DMS153 (cell line): Measurements from ENCODE around the gene STX7.

Source experiments
- DNase-seq: peaks from one replicate; lab custom pipeline; 2025; lab: John Stamatoyannopoulos, UW

Gene STX7

DNA sequence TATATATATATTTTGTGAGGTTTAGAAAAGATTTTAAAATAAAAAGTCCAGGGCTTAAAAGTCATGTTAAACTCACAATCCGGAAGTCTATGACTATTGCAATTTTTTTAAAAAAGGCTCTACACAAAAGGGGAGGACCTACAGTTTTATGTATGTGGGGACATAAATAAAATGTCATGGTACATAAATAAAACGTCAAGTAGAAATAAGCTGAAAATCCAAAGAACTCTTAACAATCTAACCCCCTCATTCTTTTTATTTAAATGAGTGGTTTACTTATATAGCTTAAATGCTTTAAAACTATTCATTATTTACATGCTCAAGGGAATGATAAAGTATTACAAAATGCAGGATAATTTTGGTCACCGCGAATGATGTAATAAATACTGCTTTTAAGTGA lies 36.2 kb downstream of the STX7 start:
- no peak for DNase-seq

DNA sequence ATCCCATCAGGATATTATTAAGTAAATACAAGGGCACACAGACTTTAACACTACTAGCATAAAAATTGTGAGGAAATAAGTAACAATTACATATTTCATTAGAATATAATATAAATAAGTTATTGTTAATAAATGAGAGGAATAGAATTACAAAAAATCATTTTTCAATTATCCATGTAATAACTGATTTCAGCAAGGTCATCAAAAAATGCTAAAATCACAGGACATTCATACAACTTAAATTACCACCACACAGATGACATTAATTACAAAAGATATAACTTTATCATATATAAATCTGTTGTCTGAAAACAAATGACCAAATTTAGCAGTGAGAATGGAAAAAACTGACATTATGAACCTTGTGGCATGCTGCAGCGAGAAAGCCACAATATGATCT lies 37.0 kb downstream of the STX7 start:
- no peak for DNase-seq

DNA sequence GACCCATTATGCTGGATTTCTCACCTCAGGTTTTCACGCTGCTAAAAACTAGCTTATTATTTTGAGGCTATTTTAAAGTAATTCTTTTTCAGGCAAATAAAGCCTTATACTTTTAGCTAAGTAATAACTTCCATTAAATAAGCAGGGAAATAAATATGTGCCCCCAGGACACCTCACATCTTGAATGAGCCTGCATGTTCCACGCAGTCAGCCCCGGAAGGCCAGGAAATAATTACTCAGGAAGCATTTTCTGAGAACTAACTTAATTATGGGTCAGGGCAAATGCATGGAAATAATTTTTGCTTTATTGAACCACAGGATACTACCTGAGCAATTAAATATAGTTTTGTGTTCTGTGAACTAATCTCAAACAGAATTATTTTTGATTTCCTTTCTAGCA lies 41.1 kb downstream of the STX7 start:
- no peak for DNase-seq

DNA sequence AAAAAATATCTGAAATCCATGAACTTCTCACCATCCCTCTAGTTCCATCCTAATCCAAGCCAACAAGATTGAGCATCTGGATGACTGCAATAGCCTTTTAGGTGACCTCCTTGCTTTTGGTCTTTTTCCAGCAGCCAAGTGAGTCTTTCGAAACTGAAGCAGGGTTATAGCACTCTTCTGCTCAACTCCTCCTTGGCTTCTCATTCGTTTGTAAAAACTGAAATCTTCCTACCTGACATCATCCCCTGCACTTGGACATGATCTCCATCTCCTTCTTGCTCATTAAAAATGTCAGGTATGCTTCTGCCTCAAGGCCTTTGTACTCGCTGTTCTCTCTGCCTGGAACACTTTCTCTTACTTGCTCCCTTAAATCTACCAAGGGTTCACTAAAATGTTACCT lies 46.0 kb downstream of the STX7 start:
- DNase-seq, result no peak

DNA sequence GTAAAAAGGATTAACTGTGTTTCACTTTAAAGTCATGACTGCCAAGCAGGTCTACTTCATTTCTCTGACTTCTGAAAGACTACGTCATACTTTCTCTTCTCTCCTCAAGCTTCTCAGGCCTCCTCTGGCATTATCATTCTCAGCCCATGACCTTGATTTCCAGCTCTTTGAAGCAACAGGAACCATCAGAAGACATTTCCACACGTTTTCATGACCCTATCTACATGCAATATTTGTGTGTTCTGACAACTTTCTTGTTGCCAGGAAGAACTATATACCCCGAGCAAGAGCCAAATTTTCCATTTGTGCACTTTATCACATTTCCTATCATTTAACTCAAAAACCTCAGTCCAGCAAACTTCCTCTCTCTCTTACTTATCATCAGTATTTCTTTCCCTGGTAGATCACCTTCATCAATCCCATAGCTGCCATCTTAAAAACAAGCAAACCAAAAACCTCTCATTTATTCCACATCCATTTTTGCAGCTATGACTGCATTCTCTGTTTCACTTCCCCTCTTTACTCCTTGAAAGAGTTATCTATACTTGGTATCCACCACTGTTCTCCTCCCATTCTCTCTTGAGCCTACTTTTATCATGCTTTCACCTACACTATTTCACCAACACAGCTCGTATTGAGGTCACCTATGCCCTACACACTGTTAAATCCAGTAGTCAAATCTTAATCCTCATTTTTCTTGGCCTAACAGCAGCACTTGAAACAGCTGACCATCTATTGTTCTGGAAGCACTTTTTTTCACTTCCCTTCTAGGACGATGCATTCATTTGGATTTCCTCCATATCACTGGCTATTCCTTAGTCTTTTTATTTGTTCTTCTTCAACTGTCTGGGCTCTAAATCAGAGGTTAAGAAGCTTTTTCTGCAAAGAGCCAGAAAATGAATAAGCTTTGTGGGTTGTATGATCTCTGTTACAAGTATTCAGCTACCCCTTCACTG lies 47.1 kb downstream of the STX7 start:
- DNase-seq, result no peak

DNA sequence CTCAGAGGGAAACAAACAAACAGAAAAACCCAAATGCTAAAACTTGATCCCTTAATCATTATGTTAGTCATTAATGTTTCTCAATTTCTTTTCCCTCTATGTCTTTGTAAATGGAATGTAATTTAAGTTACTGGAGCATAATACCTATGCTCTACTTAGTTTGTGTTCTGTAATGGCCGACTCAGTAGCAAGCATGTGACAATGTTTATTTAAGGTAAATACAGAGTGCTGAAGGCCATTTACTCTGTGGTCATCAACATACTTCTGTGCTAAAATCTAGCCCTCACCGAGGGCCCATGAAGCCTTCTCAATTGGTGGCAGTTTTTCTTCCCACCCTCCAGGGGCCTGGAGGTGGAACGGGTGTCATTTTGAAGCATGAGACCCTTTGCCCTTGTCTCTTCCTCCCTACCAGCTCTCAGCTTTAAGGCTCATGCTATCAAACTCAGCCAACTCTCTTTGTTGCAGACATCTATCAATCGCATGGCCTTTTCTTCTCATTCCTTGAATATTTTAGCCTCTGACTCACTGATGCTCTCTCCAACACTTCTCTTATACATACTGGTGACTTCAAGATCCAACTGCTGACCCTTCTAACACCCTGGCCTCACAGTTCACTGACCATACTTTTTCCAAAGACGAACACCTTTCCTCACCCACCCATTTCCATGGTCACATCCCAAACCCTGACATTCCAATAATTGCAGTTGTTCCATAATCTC lies 48.2 kb downstream of the STX7 start:
- DNase-seq, result no peak

DNA sequence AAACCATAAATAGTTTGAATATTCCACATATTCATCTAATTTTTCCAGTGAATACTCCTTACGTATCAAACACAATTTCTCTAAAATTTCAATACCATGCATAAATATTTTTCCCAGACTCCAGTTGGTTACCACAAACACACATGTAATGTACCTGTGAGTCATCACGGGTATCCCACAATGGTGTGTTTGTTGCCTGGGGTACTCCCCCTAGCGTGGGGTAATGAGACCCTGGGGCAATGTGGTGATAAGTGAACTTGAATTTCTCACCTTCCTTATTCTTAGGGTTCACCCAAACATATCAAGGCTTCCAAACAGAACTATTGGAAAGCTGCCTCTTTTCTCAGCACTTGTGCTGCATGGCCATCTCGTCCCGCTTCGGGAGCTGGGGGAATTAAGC lies 51.0 kb downstream of the STX7 start:
- DNase-seq, result no peak

DNA sequence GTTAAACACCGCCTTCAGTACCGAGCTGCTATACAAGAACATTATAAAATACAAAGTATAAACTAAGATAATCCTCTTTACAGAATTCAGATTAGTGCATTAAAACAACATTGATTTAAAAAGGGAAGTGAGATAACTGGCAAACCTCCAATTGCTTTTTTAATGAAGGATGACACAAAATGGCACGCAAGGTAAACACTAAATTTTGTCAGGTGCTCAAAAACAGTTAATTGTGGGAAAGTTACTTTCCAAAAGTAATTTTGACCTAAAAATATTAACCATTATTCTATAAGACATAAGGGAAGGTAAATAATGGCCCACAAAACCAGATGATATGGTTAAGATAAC lies 53.3 kb downstream of the STX7 start:
- DNase-seq, result no peak

DNA sequence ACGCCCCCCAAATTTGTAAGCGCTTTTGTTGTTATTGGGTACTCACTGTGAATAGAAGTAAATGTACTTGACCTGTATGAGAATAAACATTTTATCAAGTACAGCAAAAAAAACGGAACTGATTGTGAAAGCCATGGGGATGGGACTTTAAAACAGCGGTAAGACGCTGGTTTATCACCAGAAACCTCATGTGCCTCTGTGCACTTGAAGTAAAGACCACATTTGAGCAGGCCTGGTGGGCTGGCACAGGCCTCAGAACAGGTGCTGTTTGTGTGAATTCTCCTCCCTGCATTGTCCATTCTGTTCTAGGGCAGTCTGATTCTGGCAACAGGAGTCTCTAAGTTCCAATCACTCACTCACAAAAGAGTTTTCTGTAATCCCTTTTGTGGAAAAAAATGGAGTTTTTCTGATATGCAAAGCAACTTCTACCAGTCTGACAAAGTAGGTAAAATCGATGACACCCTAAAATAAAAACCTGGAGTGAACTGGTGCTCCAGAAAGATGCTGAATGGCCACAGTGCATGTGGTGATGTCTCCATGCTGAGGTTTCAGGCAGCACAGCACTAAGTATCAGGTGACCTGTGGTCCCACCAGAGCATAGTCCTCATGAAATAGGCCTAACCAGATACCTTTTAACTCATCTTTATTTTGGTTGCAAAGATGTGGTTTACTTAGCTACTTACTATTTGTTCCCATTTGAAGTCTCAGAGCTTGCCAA lies 53.9 kb downstream of the STX7 start:
- DNase-seq, result no peak

DNA sequence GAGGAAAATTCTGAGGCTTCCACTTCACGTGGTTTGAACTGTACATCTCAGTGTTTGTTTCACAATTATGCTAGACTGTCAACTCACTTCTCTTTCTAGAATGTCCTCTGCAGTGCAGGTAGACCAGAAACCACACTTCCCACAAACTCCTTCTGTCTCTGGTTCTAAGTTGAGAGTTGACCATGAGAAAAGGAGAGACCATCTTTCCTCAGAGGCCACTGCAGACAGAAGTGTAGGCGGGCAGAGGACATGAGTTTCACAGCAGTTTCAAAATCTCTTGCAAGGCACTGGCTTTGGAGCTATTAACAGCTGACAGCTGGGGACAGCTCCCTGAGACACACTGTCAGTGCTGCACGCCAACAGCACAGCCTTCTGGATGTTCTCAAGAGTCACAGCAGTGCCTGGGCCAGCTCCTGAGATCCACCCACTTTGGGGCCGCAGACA lies 56.2 kb downstream of the STX7 start:
- no peak for DNase-seq

DNA sequence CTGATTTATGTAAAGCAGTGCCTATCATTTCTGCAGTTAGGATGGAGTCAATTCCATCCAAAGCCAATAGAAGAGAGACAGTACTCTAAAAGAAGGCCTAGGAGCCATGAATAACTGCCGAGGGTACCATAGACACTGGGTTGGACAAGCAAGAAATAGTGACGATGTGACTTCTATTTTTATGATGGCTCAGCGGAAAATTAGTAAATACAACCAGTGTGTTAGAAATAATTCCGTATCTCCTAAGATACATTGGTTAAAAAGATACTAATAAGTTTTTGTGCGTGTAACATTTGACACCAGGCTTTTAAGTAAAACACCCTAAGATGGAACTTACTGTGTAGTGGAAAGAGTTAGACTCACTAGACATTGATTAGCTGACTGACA lies 66.1 kb downstream of the STX7 start:
- DNase-seq, result no peak

DNA sequence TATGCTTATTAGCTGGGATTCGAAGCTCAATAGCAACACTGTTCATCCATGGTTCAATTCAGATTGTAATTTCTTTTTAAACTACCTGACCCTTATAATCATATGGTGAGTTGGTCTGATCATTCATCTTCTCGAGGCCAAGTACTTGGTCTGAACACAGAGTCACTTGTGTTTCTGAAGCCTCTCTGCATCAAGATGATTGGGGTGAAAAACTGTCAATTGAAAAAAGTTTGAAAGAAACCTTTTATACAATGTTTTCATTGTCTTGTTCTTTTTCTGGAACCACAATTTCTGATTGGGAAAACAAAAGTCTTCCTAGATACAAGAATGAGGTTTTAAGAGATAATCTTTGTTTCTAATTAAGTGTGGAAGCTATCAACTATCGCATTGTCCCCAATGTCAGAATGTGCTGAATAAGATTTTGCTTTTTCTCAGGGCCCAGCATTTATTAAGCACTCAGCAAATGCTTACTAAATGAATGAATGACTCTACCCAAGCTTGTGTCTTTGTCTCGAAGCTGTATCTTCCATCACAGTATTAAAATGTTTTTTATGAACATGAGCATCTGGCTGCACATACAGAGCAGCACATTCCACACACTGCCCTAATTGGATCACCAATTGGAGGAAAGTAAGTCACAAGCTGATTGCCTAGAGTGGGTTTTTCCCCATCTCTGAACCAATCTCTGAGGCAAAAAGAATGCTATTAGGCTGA lies 66.6 kb downstream of the STX7 start:
- DNase-seq, result no peak

DNA sequence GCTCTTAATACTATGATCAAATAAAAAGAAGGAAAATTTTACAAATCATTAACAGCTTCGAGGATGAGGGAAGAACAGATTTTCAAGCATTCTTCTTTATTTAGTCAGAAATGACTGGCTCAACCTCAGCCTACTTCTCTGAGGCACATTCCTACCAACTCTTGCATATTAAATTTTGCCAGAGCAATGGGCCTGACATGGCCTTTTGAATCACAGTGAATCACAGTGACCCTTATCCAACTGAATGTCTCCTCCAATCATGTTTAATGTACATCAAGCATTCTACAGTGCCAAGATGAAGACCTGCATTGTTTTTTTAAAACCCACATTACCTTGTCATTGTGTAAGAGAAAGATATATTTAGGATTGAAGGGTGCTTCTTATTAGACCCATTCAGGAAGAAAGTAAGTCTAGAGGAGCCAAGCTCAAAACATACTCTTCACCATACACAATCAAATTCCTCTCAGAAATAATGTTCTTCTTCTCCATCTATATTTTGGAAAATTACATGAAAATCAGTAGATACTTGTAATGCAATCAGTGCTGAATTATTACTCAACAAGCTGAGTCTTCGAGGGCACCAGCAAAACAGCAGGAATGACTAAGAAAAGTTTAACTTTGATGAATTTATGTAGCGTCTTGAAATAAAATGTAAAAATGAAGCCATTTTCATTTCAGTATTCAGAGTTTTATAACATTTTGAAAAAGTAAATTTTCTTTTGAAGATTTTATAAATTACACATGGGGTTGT lies 67.5 kb downstream of the STX7 start:
- DNase-seq, result no peak

DNA sequence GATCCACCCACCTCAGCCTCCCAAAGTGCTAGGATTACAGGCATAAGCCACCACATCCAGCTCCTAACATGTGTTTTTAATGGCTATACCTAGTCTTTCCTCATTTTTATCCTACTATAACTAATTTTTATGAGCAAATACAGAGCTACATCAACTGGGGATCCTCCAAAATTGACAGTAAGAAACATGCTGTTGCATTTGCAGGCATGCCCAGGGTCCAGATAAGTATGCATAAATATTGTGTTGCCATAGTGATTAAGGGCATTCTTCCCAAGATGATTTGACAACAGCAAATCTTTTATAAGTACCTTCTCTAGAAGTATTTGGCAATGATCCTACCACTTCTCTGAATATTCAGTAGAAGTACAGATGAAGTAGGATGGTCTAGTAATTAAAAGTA lies 69.7 kb downstream of the STX7 start:
- no peak for DNase-seq

DNA sequence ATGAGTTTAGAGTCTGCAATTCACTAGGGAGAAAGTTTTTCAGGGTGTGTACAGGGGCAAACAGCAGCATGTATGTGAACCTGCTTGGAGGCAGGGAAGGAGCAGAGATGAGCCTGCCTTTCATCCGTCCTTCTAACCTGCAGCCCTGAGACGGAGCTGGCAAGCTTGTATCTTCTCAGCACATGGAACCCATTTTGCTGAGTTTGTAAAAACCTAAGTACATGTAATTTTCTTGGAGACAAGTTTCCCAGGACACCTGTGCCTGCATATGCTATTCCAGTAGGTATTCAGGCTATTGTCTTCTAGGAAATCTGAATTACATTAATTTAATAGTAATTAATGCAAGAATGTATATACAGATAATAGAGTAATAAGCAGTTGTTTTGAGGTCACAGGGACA lies 82.8 kb downstream of the STX7 start:
- DNase-seq, result no peak

DNA sequence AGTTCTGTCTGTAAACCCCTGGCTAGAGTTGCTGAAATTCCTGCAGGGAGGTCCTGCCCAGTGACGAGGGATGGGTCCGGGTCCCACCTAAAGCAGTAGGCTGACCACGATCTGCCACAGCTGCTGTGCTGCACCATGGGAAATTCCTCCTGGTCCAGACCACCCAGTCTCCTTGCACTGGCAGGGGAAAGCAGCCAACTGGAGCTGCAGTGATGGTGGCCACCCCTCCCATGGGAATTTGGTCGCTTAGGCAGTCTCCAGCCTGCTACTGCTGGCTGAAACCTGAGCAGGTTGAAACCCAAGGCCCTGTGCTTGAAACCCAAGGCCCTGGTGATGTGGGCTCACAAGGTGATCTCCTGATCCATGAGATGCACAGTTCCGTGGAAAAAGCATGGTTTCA lies 87.7 kb downstream of the STX7 start:
- no peak for DNase-seq

DNA sequence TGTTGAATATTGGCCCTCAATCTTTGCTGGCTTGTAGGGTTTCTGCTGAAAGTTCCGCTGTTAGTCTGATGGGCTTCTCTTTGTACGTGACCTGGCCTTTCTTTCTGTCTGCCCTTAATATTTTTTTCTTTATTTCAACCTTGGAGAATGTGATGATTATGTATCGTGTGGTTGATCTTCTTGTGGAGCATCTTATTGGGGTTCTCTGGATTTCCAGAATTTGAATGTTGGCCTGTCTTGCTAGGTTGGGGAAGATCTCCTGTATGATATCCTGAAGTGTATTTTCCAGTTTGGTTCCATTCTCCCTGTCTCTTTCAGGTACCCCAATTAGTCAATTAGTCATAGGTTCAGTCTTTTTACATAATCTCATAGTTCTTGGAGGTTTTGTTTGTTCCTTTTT lies 89.1 kb downstream of the STX7 start:
- DNase-seq, result no peak

DNA sequence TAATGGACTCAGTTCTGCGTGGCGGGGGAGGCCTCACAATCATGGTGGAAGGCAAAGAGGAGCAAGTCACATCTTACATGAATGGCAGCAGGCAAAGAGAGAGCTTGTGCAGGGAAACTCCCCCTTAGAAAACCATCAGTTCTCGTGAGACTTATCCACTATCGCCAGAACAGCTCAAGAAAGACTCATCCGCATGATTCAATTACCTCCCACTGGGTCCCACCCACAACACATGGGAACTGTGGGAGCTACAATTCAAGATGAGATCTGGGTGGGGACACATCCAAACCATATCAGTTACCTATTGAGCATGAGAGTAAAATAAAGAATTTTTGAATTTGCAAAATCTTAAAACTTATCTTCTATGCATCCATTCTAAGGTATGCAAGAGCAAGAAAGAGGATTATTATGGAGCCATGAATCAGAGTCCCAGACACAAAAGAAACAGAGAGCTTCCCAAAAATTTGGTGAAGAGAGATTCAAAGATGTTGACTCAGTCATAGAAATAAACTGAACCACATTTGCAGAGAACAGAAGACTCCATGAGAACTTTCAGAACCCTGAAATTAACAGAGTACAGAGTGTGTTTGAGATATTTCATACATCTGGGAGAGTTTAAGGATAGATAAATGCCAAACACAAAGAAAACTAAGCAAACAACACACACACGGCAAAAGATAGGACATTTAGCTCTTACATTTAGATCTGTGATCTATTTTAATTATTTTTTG lies 94.5 kb downstream of the STX7 start:
- no peak for DNase-seq

DNA sequence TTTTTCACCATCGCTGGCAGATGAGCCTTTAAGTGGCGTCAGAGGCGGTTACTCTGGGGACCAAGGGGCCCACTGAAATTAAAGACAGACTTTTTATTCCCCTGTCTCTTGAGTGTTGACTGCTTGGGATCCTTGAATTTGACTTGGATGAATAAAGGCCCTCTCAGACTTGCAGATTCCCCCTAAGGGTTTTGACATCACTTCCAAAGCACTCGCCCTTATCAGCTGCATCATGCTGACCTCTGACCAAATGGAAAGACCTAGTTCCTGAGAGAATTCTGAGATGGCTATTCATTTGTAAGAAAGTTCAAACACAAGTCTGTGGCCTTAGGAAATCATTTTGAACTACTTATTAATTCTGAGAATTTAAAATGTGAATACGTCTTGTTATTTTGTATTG lies 98.2 kb downstream of the STX7 start:
- no peak for DNase-seq

DNA sequence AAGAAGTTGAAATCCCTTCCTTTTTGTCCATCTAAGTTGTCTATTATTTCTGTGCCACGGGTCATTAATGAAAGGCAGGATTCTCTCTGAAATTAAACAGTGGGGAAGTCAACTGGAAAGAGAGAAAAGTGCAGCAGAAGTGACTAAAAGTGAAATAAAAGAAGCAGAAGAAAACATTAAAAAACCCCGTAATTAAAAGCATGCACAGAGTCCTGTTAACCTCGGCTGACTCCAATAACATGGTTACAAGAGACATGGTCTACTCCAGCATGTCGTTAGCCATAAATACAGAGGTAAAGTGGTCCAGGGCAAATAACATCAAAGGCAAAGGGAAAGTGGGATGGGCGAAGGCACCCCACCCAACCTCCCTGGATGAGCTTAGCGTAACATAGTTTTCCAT lies 98.6 kb downstream of the STX7 start:
- DNase-seq, result no peak

DNA sequence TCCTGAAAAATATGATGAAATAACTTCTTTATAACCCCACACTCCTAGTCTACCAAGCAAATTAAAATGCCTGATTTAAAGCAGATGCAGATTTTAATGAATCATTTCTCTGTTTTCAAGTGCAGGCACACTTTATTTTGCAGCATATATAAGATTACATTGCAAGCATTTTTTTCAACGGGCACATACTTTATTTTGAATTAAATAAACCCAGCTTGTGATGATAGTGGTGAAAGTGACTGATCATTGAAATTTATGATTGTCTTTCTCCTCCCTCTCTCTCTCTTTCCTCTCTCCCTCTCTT lies 99.5 kb downstream of the STX7 start:
- no peak for DNase-seq
